ENCODE measurements around the gene FAM200C.
A peak's percentile ranks its signal among the peaks of the same experiment; 100 is the strongest.

The FAM200C gene

DNA sequence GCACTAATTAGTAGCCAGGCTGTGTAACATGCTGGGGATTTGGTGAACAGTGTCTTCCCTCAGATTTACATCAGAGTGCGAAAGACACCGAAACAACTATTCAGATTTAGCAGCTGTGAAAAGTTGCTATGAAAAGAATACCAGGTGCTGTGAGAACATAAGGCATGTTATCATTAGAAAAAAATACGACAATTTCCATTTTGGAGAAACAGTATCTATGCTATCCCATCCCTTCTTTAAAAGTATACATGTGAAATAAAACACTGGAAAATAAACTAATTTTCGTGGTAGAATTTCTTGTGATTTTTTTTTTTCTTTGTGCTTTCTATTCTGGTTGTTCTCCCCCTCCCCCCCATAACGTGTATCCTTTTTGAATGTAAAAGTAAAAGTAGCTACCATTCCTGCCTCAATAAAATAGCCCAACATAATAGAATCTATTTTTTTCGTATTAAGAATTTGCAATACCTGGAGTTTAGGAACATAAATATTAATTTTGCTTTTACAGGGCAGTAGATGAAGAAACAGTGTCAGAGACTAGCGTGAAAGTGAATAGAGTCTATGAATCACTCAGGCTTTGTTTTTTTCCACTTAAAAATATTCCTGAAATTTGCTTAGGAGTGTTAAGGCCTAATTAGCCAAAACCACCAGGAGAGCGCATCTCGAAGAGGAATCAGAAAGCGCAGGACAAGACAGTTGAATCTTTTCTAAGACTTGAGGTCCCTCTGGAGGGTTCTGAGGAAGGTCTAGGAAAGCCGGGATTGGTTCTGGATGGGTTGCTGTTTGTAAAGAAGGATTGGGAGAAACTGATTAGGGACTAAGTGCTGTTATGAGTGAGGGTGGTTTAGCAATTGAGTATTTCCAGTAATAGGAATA lies 19.8 kb upstream of the FAM200C start:
- no peak for DNase-seq (ENCODE audit: low spot score)

GRCh38 chr5:160418561-160419457 lies 19.0 kb upstream of the FAM200C start, which contains the start of gene SLU7:
SLU7 (minus strand) TSS chr5:160419081; CDS start chr5:160415294, 3,787 bp downstream.
- DNase-seq (ENCODE audit: low spot score), result peak; percentile 93

- no peak for DNase-seq (ENCODE audit: low spot score)
These were observed 1.0 kb downstream of the FAM200C start for GRCh38 chr5:160398806-160399205.

DNA sequence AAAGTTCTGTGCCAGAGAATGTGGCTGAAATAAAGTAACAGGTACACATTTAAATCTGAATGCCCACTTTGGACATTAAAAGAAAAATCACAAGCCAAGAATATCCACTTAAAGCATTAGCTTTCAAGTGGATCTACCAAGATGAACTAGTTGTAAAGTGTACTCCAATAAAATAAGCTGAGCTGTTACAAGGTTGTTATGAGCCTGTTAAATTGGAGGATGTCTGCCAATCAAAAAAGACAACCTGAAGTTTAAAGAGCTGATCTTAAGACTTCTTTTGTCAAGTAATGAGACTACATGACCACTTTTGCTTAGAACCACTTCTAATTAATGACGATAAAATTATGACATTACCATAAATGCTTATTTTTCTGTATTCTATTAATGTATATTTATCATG lies 2.4 kb downstream of the FAM200C start:
- no peak for DNase-seq (ENCODE audit: low spot score)

DNA sequence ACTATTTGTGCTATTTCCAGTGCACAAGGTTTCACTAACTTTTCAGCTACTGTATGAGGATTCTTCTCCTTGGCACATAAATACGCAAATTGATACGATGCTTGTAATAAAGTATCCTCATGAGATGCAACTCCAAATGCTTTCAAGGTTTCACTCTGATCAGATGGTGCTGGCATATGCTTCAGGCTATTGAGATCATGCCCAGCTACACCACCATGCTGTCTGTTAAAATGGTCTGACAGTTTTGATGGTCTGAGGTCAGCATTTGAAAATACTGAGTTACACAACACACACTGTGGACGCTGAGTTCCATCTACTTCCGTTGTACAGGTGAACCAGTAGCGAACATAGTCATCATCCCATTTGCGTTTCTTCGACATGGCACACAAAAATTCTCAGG lies 4.7 kb downstream of the FAM200C start:
- no peak for DNase-seq (ENCODE audit: low spot score)

DNA sequence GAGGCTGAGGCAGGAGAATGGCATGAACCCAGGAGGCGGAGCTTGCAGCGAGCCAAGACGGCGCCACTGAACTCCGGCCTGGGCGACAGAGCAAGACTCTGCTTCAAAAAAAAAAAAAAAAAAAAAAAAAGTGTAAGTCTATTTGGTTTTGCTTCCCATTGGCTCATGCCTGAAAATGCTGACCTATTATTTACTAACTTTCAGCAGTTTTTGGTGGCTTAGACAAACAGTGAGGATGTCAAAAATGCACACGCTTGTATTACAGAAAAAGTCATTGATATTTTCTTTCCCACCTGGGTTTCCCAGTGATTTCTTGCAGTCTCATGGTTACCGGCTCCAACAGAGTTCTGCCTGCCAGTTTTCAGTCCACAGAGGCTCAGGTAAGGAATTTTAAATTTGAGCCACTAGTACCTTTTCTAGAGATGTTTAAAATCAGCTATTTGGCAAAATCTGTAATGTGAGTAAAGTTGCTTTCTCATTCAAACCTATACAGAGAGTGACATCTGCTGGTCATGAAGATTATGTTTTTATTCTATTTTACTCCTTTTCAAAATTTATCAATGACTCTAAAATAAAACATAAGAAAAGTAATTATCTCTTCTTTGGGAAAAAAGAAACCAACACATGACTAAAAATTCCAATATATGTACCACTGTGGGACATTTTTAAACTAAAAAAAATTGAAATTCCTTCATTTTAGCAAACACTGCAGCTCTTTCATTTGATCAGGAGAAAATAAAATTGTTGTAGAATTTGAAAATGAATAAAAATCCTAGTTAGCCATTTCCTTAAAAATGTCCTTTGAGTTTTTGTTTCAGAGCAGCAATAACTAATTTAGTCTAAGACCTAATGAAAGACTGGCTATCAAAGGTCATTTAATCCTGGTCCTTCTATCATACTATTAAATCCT lies 8.8 kb downstream of the FAM200C start:
- DNase-seq (ENCODE audit: low spot score), result peak; percentile 22

- no peak for DNase-seq (ENCODE audit: low spot score)
These were observed 12.4 kb downstream of the FAM200C start for GRCh38 chr5:160387445-160387844.

GRCh38 chr5:160385496-160385895 lies 14.4 kb downstream of the FAM200C start:
- no peak for DNase-seq (ENCODE audit: low spot score)

GRCh38 chr5:160384681-160385080 lies 15.2 kb downstream of the FAM200C start:
- DNase-seq (ENCODE audit: low spot score), result no peak

- no peak for DNase-seq (ENCODE audit: low spot score)
These were observed 17.5 kb downstream of the FAM200C start for GRCh38 chr5:160382346-160382745.

- DNase-seq (ENCODE audit: low spot score), result no peak
These were observed 19.8 kb downstream of the FAM200C start for GRCh38 chr5:160380041-160380440.

- no peak for DNase-seq (ENCODE audit: low spot score)
These were observed 20.3 kb downstream of the FAM200C start for GRCh38 chr5:160379511-160379910.

- DNase-seq (ENCODE audit: low spot score), result no peak
These were observed 21.5 kb downstream of the FAM200C start for GRCh38 chr5:160378330-160378729.

DNA sequence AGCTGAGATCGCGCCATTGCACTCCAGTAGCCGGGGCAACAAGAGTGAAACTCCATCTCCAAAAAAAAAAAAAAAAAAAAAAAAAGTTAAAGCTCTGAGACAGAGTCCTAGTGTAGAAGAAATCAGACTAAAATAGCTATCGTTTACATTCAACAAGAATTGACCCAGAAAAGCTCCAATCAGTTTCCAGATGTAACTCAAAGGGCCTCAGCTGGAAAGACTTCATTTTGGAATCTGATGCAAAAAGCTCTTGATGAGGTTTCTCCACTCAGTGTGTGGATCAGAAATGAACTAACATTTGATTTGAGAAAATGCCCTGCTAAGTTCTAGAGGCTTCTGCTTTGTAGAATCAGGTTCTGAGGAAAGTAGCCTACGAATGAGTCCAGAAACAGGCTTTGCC lies 22.2 kb downstream of the FAM200C start:
- DNase-seq (ENCODE audit: low spot score), result no peak

DNA sequence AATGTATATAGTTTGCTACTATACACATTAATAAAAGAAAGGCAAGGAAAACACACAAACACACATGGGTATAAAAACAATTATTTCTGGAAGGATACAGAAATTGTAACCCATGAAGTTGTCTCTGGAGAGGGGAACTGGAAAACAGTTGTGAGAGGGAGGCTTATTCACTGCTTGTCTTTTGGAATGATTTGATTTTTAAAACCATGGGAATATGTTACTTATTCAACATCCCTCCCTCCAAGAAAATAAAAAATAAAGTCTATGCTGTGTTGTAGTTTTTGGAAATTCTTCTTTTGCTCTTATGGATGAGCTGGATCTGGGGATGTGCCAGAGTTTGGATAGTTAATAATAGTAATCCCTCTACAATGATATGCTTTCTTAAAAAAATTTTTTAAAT lies 23.4 kb downstream of the FAM200C start:
- no peak for DNase-seq (ENCODE audit: low spot score)

- no peak for DNase-seq (ENCODE audit: low spot score)
These were observed 24.2 kb downstream of the FAM200C start for GRCh38 chr5:160375701-160376100.

DNA sequence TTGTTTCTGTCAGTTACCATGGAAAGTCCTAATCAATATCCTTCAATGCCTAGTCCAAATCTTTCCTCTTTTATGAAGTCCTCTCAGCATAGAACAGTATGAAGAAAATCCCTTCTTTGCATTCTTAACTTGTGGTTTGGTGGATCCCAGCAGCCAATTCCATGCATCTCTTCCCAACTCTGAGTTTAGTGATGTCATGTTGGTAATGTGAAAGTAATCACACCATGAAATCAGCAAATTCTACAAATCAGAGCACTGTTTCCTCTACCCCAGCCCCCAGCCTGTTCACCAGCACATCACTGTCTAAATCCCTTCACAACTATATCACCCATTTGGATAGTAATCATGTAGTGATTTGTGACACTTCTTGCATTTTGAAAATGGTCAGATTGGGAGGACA lies 24.7 kb downstream of the FAM200C start:
- DNase-seq (ENCODE audit: low spot score), result no peak

- DNase-seq (ENCODE audit: low spot score), result no peak
These were observed 28.6 kb downstream of the FAM200C start for GRCh38 chr5:160371294-160371693.

DNA sequence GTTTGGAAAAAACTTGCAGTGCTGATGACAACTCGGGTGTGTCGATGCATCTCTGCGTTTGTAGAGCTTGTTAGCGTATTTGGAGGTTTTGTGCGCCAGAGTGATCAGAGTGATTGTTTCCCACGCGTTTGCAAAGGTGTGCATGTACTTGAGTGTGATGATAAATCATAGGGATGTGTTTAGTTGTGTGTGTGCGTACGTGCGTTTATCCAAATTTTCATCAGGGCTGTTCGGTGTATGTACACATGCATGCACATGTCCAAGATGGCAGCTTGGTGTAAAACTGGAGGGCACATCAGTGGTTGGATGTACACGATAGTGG lies 29.2 kb downstream of the FAM200C start:
- DNase-seq (ENCODE audit: low spot score), result no peak

DNA sequence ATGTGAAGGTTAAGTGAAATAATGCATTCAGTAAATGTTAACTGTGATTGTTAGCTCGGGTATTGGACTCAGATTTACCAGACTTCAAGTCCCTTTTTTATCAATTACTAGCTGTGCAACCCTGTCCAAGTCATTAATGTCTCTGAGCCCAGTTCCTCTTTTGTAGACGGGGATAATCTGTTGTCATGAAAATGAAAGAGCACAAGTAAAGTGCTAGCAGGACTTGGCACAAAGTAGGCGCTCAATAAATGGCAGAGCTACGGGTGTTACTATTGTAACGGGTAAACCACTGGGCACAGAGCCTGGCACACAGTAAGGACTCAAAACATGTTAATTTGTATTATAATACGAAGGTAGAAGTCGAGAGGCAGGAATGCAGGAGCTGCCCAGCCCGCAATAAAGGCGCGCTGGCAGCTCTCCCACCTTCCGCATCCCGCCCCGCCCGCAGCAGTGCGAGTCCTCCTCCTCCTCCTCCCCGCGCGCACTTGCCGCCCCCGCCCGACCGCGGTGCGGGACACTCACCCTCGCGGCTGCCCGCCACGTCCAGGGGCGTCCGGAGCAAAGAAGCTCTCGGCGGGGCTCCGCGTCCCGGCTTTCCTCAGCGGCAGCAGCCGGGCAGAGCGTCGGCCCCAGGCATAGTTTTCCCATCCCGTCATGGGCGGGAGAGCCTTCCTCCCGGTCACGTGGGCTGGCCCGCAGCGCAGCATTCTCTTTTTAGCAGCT lies 29.7 kb downstream of the FAM200C start, which contains the start of gene C1QTNF2:
Gene C1QTNF2, minus strand, starts transcription at position 637 of the 723 bp plus-strand sequence. CDS start 15,615 bp downstream, outside the sequence.
- no peak for DNase-seq (ENCODE audit: low spot score)

DNA sequence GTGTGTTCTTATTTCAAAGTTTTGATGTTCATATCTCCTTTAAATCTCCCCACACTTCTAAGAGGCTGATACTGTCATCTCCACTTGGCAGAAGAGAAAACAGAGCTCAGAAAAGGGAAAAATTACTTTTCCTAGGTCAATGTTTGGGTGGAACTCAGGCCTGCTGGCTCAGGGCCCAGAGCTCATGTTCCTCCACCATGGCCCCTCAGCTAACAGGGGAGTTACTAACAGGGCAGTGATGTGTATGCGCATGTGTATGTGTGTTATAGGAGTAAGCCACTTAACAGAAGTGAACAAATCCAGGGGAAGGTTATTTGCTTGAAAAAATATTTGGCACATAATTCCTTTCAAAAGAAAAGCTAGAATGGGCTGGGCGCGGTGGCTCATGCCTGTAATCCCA lies 32.0 kb downstream of the FAM200C start:
- no peak for DNase-seq (ENCODE audit: low spot score)

Data from CD4-positive, alpha-beta T cell treated with Interleukin-2 at 100 ng/mL for 4 hours (primary cell).